CD4-positive, alpha-beta T cell treated with Interleukin-10 for 1 hour (primary cell): ENCODE data around the gene OTOS.

ENCODE experiments used
- DNase-seq: peaks from one replicate; pipeline ENCODE4 v3.0.0-alpha.2; 2020

OTOS gene

GRCh38 chr2:240140511-240140910 is at the start of gene OTOS:
Gene OTOS (minus strand): TSS chr2:240140658. CDS start chr2:240140326, 332 bp downstream.
- no peak for DNase-seq

- DNase-seq = no peak
Observed at GRCh38 chr2:240189686-240190085, 49.2 kb upstream of the OTOS start.

- DNase-seq = no peak
Observed at GRCh38 chr2:240187989-240188590, 47.6 kb upstream of the OTOS start.

GRCh38 chr2:240186191-240186725 is 45.8 kb upstream of the OTOS start:
- no peak for DNase-seq

- DNase-seq = no peak
Observed at GRCh38 chr2:240184656-240185055, 44.2 kb upstream of the OTOS start.

GRCh38 chr2:240183875-240184590 is 43.6 kb upstream of the OTOS start:
- no peak for DNase-seq

GRCh38 chr2:240183006-240183874 is 42.8 kb upstream of the OTOS start:
- no peak for DNase-seq

- no peak for DNase-seq
Observed at GRCh38 chr2:240182476-240182875, 42.0 kb upstream of the OTOS start.

- DNase-seq = no peak
Observed at GRCh38 chr2:240182001-240182400, 41.5 kb upstream of the OTOS start.

- no peak for DNase-seq
Observed at GRCh38 chr2:240179941-240180666, 39.6 kb upstream of the OTOS start.

- DNase-seq = no peak
Observed at GRCh38 chr2:240179186-240179815, 38.8 kb upstream of the OTOS start.

- DNase-seq = no peak
Observed at GRCh38 chr2:240178564-240178963, 38.1 kb upstream of the OTOS start.

GRCh38 chr2:240174496-240174895 is 34.0 kb upstream of the OTOS start:
- DNase-seq = no peak

- no peak for DNase-seq
Observed at GRCh38 chr2:240172071-240172895, 31.8 kb upstream of the OTOS start.

GRCh38 chr2:240170883-240171282 is 30.4 kb upstream of the OTOS start:
- DNase-seq = no peak

- no peak for DNase-seq
Observed at GRCh38 chr2:240170354-240170735, 29.9 kb upstream of the OTOS start.

GRCh38 chr2:240169486-240170353 is 29.3 kb upstream of the OTOS start:
- no peak for DNase-seq

GRCh38 chr2:240168546-240169361 is 28.3 kb upstream of the OTOS start:
- DNase-seq = no peak

- DNase-seq = no peak
Observed at GRCh38 chr2:240168041-240168440, 27.6 kb upstream of the OTOS start.

- no peak for DNase-seq
Observed at GRCh38 chr2:240167588-240167880, 27.1 kb upstream of the OTOS start.
